Smooth muscle cell (in vitro differentiated cells): Measurements from ENCODE around the gene SLC22A5. TPM values are rescaled to one million over a fixed set of nuclear protein-coding genes. Genes with fewer than 3 reads are reported as not detected.
A peak's percentile ranks its signal among the peaks of the same experiment; 100 is the strongest.

ENCODE experiments used
- DNase-seq: peaks from one replicate; lab custom pipeline; 2025; ENCODE audit not compliant: unreplicated experiment; lab: John Stamatoyannopoulos, UW
- H2AFZ ChIP-seq: fragments of 200-600 bp; sonication (generic); 2 replicates; pipeline ENCODE4 v1.6.0; 2016; ENCODE audit warnings: antibody characterized with exemption, low read depth, mild to moderate bottlenecking
- H3F3A ChIP-seq: fragments of 200-600 bp; sonication (generic); 2 replicates; pipeline ENCODE4 v1.6.0; 2017; ENCODE audit warnings: antibody characterized with exemption, low read depth
- H3K27ac ChIP-seq: fragments of 200-600 bp; sonication (generic); 2 replicates; pipeline ENCODE4 v1.5.1; 2016; ENCODE audit warnings: low read depth, mild to moderate bottlenecking
- H3K27me3 ChIP-seq: fragments of 200-600 bp; sonication (generic); 2 replicates; pipeline ENCODE4 v1.6.1; 2016; ENCODE audit warnings: low read depth, mild to moderate bottlenecking
- H3K36me3 ChIP-seq: fragments of 200-600 bp; sonication (generic); 2 replicates; pipeline ENCODE4 v1.5.1; 2016; ENCODE audit warnings: low read depth
- H3K4me1 ChIP-seq: fragments of 200-600 bp; sonication (generic); 2 replicates; pipeline ENCODE4 v1.5.1; 2016; ENCODE audit warnings: low read depth
- H3K4me2 ChIP-seq: fragments of 200-600 bp; sonication (generic); 2 replicates; pipeline ENCODE4 v1.6.0; 2016; ENCODE audit warnings: mild to moderate bottlenecking
- H3K4me3 ChIP-seq: fragments of 200-600 bp; sonication (generic); 2 replicates; pipeline ENCODE4 v1.5.1; 2016; ENCODE audit warnings: mild to moderate bottlenecking
- H3K79me2 ChIP-seq: fragments of 200-600 bp; sonication (generic); 2 replicates; pipeline ENCODE4 v1.6.0; 2016; ENCODE audit warnings: low read depth, mild to moderate bottlenecking
- H3K9ac ChIP-seq: fragments of 200-600 bp; sonication (generic); 2 replicates; pipeline ENCODE4 v1.6.0; 2016; ENCODE audit warnings: low read depth
- H3K9me3 ChIP-seq: fragments of 200-600 bp; sonication (generic); replicated peaks from 2 replicates; pipeline ENCODE4 v1.5.1; 2016; ENCODE audit warnings: low read depth
- H4K20me1 ChIP-seq: fragments of 200-600 bp; sonication (generic); 2 replicates; pipeline ENCODE4 v1.6.0; 2016; ENCODE audit warnings: low read depth
- CTCF ChIP-seq: fragments of 200-600 bp; sonication (generic); IDR thresholded peaks from 2 replicates; pipeline ENCODE4 v1.5.1; 2017; ENCODE audit warnings: borderline replicate concordance, mild to moderate bottlenecking, antibody characterized with exemption; ENCODE audit not compliant: insufficient read depth, poor library complexity, severe bottlenecking
- WGBS: methylation state at CpG from one replicate; pipeline ENCODE4 v1.1.7; 2016; ENCODE audit warnings: low lambda C conversion rate; 5-methylcytosine and 5-hydroxymethylcytosine counted together
- polyA plus RNA-seq: library from polyadenylated mRNA; unstranded; fragments of >200 nt; fragmentation: Nextera tagmentation; extraction: Ambion mirVana; gene quantifications from 2 replicates; pipeline ENCODE4 v1.2.1, GENCODE V29; 2016
- total RNA-seq: library from RNA; depleted of rRNA; stranded (reverse); fragments of >200 nt; gene quantifications from 2 replicates; pipeline ENCODE4 v1.2.3, GENCODE V29; 2014

Gene SLC22A5
- total and polyA plus RNA-seq, 2 experiments from 2014 or later: 1.5 to 4.6 TPM

GRCh38 chr5:132427281-132428146 lies 58.0 kb downstream of the SLC22A5 start:
- Histone ChIP-seq H3K27ac (peak overlapping the region; percentile 99), H3K4me1 (peaks cover 20% of the 10 kb centered on the region), H3K9me3 (no peaks in the 10 kb centered on the region), H3K36me3 (no peaks in the 10 kb centered on the region), H3K9ac (peak overlapping the region; percentile 92), H2AFZ (no peak overlapping the region), H3K4me2 (peak overlapping the region; percentile 28), H3K4me3 (no peak overlapping the region), H3F3A (peaks cover 15% of the 10 kb centered on the region), H3K79me2 (no peaks in the 10 kb centered on the region), H3K27me3 (no peaks in the 10 kb centered on the region), H4K20me1 (no peaks in the 10 kb centered on the region)
- DNase-seq: no peak
- TF ChIP-seq CTCF: no peak
- WGBS: 71% methylated on average over 6 of the region's 6 CpGs

GRCh38 chr5:132428147-132428482 lies 58.6 kb downstream of the SLC22A5 start:
- Histone ChIP-seq H3K9ac (peak overlapping the region; percentile 92), H3K27ac (peak overlapping the region; percentile 99), H2AFZ (no peak overlapping the region), H3K79me2 (no peaks in the 10 kb centered on the region), H4K20me1 (no peaks in the 10 kb centered on the region), H3K36me3 (no peaks in the 10 kb centered on the region), H3K4me2 (peak overlapping the region; percentile 40), H3F3A (peaks cover 15% of the 10 kb centered on the region), H3K27me3 (no peaks in the 10 kb centered on the region), H3K4me1 (peaks cover 20% of the 10 kb centered on the region), H3K9me3 (no peaks in the 10 kb centered on the region), H3K4me3 (no peak overlapping the region)
- no peak for DNase-seq
- no peak for TF ChIP-seq CTCF

GRCh38 chr5:132428484-132429462 lies 59.3 kb downstream of the SLC22A5 start:
- no peak overlapping the region for H3K4me3 ChIP-seq
- H4K20me1 ChIP-seq: no peaks in the 10 kb centered on the region
- no peak for TF ChIP-seq CTCF
- H3K9me3 ChIP-seq: no peaks in the 10 kb centered on the region
- DNase-seq: no peak
- H3K27me3 ChIP-seq: no peaks in the 10 kb centered on the region
- H3F3A ChIP-seq: peaks cover 15% of the 10 kb centered on the region
- no peak overlapping the region for H2AFZ ChIP-seq
- H3K79me2 ChIP-seq: no peaks in the 10 kb centered on the region
- 63% methylated on average over 9 of the region's 9 CpGs for WGBS
- peak overlapping the region; percentile 0 for H3K9ac ChIP-seq
- peak overlapping the region; percentile 99 for H3K27ac ChIP-seq
- no peaks in the 10 kb centered on the region for H3K36me3 ChIP-seq
- peak overlapping the region; percentile 40 for H3K4me2 ChIP-seq
- peaks cover 20% of the 10 kb centered on the region for H3K4me1 ChIP-seq
